Activated gamma-delta T cell treated with Interleukin-2 at 50 U/mL for 16 hours (primary cell): Measurements from ENCODE around the gene PRTFDC1.

Experiments used
- DNase-seq: peaks from one replicate; pipeline ENCODE4 v3.0.0-alpha.2; 2020

PRTFDC1 gene

GRCh38 chr10:24834869-24835268, 117.5 kb downstream of the PRTFDC1 start:
- no peak for DNase-seq

DNA sequence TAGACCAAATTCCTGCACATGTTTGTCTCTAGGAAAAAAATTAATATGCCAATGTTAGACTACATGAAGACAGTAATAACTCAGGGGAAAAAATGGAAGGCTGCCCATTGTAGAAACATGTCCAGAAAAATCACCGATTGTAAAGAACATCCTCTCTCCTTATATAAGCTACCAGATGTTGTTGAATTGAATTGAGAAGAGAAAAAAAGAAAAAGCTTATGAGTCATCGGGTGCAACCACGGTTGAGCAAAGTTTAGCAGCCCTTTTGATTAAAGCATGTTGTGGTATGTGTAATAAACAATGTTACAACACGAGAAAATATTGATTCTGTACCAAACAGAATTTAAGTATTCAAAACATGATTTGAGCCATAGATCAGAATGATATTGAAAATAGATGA, 126.4 kb downstream of the PRTFDC1 start:
- peak; percentile 8 for DNase-seq

DNA sequence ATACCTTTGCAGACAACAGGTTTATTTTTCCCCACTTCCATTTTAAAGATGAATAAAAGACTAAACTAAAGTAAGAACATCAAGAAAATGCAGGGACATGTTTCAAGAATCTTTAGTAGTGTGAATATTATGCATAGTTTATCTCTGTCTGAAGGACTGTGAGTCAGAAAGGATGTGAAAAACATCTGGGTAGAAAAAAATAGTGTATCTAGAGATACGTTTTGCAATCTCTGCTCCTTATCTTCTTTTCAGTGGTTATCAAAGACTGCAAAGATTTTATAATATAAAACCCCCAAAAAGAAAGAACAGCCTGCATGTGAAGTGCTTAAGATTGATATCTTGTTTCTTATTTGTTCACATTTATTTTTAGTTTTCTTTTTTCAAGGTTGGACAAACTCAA, 126.9 kb downstream of the PRTFDC1 start:
- no peak for DNase-seq

DNA sequence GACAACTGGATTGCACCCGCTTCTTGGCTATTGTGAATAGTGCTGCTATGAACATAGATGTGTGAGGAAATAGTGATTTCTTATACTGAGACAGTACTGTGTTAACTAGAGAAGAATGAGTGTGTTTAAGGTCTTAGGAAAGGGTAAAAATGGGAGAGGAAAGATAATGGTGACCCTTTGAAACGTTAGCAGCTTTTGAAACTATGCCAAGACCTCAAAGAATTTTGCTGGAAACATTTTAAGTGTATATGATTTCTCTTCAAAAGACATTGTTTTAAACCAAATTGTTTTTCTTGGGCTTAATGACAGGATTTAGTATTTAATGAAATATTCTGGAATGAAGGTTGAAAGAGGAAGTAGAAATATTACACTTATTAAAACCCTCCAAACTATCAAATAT, 127.9 kb downstream of the PRTFDC1 start:
- DNase-seq: no peak

DNA sequence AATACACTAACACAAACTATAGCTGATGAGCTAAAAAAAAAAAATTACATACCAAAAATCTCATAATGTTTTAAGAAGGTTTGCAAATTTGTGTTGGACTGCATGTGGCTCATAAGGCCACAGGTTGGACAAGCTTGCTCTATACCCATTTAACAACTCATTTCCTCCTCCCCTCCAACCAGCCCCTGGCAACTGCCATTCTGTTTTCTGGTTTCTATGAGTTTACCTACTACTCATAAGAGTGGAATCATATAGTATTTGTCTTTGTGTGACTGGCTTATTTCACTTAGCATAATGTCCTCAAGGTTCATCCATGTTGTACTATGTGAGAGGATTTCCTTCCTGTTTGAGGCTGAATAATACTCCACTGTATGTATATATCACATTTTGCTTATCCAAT, 128.3 kb downstream of the PRTFDC1 start:
- DNase-seq: no peak

DNA sequence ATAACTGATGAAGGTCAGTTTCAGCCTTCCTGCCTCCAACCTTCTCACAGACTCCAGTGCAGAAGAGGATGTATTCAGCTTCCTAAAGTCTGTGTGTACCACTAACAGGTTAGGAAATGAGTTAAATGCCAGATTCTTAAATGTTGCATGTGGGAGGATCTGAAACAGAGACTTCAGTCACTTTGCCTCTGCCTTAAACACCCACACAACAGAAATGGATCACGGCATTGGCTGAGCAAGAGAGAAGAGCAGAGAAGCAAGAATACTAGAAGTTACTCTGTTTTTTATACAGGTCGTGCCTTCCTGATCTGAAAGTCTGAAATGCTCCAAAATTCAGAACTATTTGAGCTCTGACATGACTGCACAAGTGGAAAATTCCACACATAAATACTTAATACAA, 129.8 kb downstream of the PRTFDC1 start:
- DNase-seq: no peak

GRCh38 chr10:24821986-24822385, 130.4 kb downstream of the PRTFDC1 start:
- DNase-seq: no peak

DNA sequence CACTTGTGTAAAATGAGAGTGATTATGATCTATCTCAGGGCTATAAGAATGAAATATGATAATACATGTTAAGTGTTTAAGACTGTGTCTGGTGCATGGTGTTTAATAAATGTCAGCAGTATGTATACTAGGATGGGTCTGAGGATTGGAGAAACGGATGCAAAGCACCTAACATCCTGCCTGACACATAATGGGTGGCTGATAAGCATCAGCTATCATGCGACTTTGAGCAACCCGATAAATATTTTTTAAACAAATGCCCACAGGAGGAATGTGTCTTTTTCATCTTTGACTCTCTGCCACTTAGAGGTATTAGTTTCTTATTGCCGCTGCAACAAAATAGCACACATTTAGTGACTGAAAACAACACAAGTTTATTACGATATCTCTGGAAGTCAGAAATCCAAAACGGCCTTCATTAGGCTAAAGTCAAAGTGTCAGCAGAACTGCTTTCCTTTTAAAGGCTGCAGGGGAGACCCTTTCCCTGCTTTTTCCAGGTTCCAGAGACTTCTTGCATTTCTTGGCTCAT, 135.5 kb downstream of the PRTFDC1 start:
- no peak for DNase-seq

GRCh38 chr10:24814568-24815313, 137.7 kb downstream of the PRTFDC1 start:
- no peak for DNase-seq

DNA sequence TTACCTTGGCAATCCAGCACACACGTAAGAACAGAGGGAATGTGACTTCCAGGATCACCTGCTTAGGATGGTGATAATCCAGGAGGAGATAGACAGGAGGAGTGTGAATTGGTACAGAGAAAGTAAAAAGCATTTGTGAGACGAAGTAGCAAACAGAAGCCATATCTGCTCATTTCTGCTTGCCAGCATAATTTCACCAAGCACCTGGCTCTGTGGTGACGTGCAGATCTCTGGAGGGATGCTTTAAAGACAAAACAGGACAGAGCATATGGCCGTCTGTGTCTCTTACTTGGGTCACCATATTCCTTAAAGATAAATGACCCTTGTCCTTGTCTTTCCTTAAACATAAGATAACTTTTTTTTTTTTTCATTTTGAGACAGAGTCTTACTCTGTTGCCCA, 138.6 kb downstream of the PRTFDC1 start:
- no peak for DNase-seq

- DNase-seq: no peak
Measured at GRCh38 chr10:24806262-24806661, 146.1 kb downstream of the PRTFDC1 start.

DNA sequence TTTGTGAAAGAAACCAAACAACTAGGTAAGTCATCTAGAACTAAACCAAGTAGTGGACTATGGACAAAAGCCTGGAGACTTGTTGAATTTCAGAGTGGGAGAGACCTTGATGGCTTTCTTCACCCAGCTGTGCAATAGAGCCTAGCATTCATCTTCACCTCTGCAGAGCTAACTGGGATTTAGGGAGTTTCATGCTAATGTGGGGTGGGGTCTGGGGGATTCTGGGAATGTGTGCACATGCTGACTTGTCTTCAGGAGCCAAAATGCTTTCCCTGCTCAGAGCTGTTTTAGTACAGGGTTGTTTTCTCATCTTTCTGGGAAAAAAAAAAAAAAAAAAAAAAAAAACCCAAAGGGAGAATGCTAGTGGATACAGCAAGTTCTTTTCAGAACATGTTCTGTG, 147.4 kb downstream of the PRTFDC1 start:
- DNase-seq: no peak

DNA sequence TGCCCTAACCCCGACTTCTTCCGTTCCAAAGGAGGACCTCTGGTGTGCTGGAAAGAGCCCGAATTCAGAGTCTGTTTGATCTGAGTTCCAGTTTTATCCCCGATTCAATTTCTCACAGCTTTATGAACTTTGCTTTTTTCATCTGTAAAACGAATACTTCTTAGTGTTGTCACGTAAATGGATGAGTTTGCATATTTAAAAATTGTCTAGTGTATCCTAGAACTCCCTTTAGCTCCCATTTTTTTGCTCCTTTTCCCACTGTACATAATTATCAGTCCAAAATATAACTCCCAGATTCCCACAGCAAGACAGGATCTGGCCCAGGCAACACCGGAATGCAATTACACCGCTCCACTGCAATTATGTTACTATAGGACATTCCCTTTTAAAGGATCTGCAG, 148.0 kb downstream of the PRTFDC1 start:
- no peak for DNase-seq

- no peak for DNase-seq
Measured at GRCh38 chr10:24802378-24802777, 150.0 kb downstream of the PRTFDC1 start.

DNA sequence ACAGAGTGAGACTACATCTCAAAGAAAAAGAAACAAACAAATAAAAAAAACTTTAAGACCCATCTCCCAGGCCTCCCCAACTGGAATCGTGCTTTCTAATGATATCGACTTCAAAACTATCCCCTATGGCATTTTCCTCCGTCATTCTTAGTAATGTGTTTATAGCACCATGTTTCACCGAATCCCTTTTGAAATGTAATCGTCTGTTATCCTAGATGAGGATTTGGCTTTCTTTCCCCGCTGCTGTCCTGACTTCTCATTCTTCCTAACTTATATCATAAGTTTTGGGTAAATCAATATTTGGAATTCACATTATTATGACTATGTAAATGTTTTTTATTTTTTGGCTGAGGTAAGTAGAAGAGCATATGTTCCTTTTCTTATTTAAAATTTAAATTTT, 151.5 kb downstream of the PRTFDC1 start:
- no peak for DNase-seq
